ENCODE results near the gene ITPR2.
"Not testable (repeated sequence)": the region's sequence is repeated elsewhere in the genome, so short reads cannot be mapped to it uniquely, and the experiment has no call there.

The ITPR2 gene

DNA sequence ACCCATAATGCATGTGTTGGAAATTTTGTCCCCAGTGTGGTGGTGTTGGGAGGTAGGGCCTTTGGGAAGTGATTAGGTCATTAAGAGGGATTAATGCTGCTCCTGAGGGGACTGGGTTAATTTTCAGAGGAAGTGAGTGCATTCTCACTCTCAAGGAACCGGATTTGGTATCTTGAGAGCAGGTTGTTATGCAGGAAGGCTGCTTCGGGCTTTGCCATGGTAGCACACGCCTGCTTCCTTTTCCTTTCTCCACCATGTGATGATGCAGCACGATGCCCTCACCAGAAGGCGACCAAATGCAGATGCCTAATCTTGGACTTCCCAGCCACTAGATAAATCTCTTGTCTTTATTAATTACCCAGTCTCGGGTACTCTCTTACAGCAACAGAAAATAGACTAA is 380.5 kb downstream of the ITPR2 start:
- DNase-seq (ENCODE audit: low read depth in 2 of 2) = no peak

- DNase-seq (ENCODE audit: low read depth in 2 of 2) = no peak
Observed at GRCh38 chr12:26451763-26452162, 381.2 kb downstream of the ITPR2 start.

DNA sequence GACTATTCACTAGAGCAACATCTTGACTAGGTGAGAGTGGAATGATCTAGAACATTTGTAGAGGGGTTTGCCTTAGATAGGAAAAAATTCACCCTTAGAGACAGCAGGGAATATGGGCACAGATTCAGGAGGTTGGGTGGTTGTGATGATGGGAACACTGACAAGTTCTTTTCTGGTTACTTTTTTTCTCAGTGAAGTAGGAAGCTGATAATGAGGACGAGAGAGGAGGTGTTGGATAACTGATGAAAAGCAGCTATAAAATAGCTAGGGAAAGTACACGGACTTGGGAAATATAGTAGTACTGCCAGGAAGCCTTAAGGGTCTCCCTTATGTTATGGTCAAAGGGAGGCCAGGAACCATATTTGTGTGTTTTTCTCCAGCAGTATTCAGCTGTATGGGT is 387.1 kb downstream of the ITPR2 start:
- DNase-seq (ENCODE audit: low read depth in 2 of 2) = no peak

DNA sequence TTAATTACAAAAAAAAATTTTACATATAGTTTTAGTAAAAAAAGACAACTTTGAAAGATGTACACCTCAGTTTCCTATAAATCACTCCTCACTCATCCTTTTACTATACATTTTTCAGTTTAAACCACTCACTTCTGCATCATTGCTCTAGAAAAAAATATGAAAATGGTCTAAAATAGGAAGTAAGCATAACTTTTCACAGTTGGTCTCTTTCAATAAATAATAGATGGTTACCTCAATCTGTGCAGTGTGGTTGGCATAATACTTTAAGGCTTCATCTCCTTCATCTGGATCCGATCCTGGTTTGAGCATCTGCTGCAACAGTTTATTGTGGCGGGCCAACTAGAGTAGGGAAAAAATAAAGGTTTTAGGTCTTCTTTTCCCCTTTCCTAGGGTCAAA is 389.7 kb downstream of the ITPR2 start:
- DNase-seq (ENCODE audit: low read depth in 2 of 2) = no peak

DNA sequence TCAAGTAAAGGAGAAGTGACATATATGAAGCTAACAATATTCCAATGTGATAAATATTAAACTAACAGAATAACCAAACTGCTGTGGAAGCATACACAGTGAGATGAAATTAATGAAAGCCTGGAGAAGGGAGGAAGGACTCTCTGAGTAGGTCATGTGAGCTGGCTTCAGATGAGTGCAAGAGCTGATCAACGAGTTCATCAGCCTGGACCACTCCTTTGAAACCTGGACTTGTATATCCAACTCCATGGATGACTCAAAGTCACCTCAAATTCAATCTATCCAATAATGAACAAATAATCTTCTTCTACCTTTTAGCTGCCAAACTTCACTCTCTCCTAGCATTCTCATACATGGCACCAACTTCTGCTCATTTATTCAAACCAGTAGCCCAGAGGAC is 391.6 kb downstream of the ITPR2 start:
- DNase-seq (ENCODE audit: low read depth in 2 of 2) = no peak

DNA sequence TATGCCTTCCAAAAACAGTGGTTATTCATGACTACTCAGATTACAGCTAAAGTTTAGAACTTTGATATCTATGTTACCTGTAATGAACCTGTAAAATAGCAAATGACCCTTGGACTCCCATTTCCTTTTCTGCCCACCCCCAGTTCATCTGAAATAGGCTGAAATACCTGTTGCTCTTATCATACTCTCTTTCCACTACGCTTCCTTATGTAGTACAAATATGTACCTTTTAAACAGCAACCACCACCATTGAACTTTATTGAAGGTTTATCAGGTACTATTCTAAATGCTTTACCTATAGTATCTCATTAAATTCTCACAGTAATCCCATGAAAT is 398.0 kb downstream of the ITPR2 start:
- DNase-seq (ENCODE audit: low read depth in 2 of 2) = no peak

DNA sequence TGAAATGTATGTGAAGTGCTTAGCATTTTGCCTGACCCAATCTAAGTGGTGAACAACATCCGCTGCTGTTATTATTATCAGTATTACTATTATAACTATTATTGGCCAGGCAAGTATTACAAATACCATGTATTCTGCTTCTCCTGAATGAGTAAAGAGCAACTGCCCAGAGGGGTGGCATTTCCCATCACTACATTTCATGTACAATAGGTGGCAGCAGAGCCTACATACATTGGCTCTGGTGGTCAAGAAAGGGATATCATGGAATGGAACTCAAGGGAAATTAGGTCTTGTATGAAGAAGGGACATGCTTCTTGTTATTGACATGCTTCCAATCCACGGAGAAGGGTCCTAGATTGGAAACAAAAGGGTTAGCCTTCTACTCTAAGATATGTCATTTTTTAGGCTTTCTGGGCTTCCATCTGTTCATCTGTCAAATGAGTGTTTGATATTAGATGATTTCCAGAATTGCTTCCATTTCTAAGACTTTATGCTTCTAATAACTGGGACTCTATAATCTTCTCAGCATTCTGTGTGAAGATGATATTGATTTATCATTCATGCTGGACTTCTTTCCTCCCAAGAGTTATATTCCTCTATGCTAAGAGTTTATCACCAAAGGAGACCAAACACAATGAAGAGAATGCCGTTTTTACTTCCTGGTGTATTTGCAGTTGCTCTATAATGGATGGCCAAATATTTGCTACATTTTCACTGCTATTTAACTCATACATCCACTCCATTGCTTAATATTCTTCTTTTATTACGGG is 398.5 kb downstream of the ITPR2 start:
- no peak for DNase-seq (ENCODE audit: low read depth in 2 of 2)

DNA sequence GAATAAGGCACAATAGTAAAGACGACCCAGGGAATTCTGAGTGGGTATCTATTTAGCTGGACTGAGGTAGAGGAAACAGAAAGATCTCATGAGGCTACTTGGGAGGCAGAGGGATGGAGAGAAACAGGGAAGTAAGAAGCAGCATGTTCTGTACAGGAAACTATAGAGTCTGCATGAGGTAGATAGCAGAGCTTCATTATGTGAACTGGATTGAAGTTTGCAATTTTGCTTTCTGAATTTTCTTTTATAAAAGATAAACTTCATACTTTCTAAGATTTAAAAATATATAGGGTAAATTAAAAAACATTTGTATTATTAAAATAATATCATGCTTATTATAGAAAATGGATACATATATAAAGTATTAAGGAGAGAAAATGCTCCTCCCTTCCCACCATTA is 399.3 kb downstream of the ITPR2 start:
- DNase-seq (ENCODE audit: low read depth in 2 of 2) = not testable (repeated sequence)

- no peak for DNase-seq (ENCODE audit: low read depth in 2 of 2)
Observed at GRCh38 chr12:26431211-26431610, 401.8 kb downstream of the ITPR2 start.

GRCh38 chr12:26430596-26430995 is 402.4 kb downstream of the ITPR2 start:
- DNase-seq (ENCODE audit: low read depth in 2 of 2) = not testable (repeated sequence)

DNA sequence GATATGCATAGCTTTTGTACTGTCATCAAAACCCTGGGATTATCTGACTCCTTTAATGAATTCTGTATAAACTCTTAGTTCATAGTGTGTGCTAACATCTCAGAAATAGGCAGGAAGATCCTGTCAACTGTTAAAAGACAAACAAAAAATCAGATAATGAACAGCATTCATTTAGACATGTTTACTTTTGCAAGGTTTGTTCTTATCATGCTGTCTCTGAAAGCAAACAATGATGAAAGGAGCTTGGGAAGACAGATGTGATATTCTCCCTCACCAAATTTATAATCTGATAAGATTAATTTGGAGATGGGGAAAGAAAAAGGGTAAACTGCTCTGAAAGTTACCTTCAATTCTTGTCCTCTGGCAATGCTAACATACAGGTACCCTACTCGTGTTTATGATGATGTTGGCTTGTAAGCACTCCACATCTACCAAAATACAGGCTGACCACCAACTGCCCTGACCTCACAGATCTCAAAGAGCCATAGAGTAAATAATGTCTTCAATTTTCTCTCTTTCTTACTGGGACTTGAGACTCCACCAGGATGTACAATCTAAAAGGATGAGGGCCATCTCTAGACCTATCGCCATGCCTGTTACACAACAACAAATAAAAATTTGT is 403.8 kb downstream of the ITPR2 start:
- no peak for DNase-seq (ENCODE audit: low read depth in 2 of 2)

- no peak for DNase-seq (ENCODE audit: low read depth in 2 of 2)
Observed at GRCh38 chr12:26428420-26428819, 404.6 kb downstream of the ITPR2 start.

DNA sequence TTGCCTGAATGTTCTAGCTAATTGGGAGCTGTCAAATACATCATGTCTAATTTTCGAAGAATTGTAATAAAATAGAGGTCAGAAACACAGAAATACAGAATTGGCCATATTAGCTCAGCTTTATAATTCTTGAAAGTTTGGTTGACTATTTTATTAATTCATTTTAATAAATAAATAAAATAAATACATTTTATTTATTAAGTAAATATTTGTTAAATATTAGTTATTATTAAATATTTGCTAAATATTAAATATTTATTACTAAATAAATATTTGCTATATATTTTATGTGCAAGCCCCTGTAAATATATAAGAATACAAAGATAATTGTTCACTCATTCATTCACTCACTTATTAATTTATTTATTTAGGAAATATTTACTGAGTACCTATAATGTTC is 406.3 kb downstream of the ITPR2 start:
- no peak for DNase-seq (ENCODE audit: low read depth in 2 of 2)

DNA sequence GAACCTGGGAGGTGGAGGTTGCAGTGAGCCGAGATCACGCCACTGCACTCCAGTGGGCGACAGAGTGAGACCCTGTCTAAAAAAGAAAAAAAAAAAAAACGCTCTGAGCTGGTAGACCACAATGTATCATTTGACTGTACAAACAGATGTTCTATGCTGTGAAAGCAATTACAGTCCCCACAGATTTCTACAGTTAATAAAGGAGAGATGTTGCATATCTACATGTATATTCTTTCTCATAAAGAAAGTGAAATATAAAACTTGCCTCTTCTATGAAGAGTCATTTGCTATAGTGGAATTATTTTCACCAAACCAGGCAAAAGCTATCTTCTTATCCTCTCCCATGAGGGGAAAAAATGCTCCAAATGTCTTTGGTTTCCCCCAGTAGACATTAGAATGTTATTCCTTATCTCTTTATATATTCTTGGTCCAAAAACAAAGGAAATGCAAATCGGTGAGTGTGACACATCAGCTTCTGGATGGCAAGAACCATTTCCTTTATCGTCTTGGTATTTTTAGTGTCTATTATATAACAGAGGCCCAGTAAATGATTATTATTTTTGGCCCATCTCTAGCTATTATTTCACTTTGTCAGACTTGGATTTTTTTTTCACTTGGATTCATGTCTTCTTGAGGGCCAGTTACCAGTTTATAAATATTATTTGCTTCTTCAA is 407.3 kb downstream of the ITPR2 start:
- no peak for DNase-seq (ENCODE audit: low read depth in 2 of 2)

- DNase-seq (ENCODE audit: low read depth in 2 of 2) = no peak
Observed at GRCh38 chr12:26422839-26423398, 410.1 kb downstream of the ITPR2 start.

- no peak for DNase-seq (ENCODE audit: low read depth in 2 of 2)
Observed at GRCh38 chr12:26416550-26416949, 416.4 kb downstream of the ITPR2 start.

DNA sequence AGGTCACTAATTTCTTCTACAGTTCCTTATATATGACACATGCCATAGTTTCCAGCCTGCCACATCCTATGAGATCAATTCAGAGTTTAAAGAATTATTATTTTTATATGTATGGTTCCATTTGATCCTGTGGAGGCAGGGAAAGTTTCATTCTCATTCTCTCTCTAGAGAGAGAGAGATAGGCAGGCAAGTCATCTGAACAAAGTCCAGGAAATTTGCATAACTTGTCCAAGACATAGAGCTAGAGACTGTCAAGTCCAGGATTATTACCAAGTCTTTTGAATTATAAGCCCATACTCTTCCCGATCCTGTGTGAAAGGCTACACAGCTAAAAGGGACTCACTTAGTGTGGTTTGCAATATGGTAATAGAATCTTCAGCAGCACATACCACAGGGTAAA is 422.3 kb downstream of the ITPR2 start:
- DNase-seq (ENCODE audit: low read depth in 2 of 2) = no peak

DNA sequence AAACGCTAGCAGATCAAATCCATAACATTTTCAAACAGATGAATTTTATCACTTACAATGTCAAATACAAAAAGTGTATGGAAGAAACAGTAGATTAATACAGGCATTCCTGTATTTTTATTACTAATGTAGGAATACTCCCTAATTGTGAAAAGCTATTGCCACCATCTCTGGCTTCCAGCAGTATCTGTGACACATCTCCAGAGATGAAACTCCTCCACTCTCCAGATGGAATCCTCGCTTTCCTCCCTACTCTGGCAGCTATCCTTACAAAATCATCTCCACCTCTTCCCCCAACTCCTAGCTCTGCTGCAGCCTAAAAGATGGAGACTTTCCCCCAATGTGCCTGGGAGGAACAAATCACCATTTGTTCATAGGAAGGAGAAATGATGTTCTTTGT is 426.2 kb downstream of the ITPR2 start:
- no peak for DNase-seq (ENCODE audit: low read depth in 2 of 2)

GRCh38 chr12:26406391-26406790 is 426.6 kb downstream of the ITPR2 start:
- DNase-seq (ENCODE audit: low read depth in 2 of 2) = no peak

DNA sequence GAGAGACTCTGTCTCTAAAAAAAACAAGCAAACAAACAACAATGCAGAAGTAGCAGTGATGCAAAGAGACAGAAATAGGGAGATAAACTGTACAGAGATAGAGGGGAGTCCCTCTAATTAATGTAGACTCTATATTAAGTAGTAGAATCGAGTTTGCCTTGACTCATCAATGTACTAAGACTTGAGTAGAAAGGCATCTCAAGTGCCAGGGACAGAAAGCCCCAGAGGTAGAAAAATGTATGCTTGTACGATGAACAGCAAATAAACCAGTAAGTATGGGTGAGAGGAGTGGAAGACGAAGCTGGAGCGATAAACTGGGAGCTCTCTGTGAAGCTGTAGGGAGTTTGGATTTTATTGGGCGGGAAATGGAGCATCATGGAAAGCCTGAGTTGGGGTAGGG is 429.4 kb downstream of the ITPR2 start:
- DNase-seq (ENCODE audit: low read depth in 2 of 2) = no peak

DNA sequence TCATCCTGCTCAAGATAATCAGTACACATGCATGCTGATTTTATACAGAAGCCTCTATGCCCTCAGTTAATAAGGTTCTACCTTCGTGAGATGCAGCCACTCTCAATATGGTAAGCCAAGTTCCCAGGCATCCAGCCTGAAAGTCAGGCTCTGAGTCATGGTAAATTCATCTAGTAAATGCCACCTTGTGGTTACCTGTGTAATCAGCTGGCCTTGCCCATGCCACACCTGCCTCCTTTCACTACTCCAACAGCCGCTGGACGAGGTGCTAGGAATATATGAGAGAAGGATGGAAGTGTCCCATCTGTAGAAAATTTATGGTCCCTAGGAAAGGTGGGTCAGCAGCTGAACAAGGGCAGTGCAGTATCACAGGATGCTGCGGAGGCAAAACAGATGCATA is 430.3 kb downstream of the ITPR2 start:
- no peak for DNase-seq (ENCODE audit: low read depth in 2 of 2)

DNA sequence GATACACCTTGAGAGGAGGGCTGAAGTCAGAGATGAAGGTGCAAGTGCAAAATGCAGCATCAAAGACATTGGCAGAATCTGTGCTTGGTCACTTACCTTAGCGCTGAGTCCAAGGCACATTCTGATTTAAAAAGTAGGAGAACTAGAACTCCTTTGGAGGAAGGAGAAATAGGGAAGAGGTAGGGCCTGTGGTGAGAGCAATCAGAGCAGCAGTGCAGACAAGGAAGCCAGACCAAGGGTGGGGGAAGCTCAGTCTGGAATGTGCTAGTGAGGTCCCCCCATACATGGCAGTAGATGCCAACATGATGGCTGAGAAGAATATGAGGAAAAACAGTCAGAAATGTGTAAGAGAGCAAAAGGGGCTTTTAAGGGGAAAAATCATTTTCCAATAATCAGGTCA is 431.1 kb downstream of the ITPR2 start:
- DNase-seq (ENCODE audit: low read depth in 2 of 2) = no peak

GRCh38 chr12:26400627-26401026 is 432.4 kb downstream of the ITPR2 start:
- no peak for DNase-seq (ENCODE audit: low read depth in 2 of 2)

All from stimulated activated CD8-positive, alpha-beta memory T cell treated with anti-CD3 and anti-CD28 coated beads, Interleukin-7, amount 100 ng/mL, for 1 hour (primary cell).